Measurements from ENCODE around the gene PSMD14. TPM values are rescaled to one million over a fixed set of nuclear protein-coding genes. Genes with fewer than 3 reads are reported as not detected.

The PSMD14 gene
- total RNA-seq, 2 donors from 2014 or later = 100 to 106 TPM

DNA sequence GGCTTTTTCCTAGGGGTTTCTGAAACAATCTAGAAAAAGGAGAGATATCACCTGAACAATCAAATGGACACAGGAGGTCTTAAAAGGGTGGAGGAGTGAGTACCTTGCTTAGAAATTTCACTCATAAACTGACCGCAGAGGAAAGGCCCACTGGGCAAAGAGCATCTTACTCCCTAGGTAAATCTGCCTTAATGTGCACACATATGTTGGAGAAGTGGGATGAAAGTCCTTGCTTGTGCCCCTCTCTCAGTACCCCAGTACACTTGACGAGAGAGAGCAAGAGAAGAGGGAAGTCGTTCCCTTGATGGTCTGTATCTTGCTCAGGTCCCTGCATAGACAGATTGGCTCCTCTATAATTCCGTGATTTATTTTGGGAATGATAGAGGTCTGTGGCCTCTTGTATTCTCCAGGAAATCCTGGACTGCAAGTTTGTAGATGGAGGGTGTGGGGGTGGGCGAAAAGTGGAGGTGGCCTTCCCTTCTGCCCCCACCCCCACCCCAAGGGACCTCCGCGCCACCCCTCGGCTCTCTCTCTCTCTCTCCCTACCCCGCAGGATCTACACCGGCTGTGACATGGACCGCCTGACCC is 114.7 kb downstream of the PSMD14 start:
- Mint-ChIP-seq H3K27ac (no peak overlapping the region), H3K27me3 (peaks cover 60 to 90% of the 10 kb centered on the region in 2 donors), H3K9me3 (no peaks in the 10 kb centered on the region), H3K36me3 (peaks cover 21% of the 10 kb centered on the region), H3K4me3 (no peak overlapping the region), H3K4me1 (ENCODE audit: low read depth in 2 of 2) (peaks cover 20 to 26% of the 10 kb centered on the region in 2 donors)
- ATAC-seq = no peak
- DNase-seq (ENCODE audit: low spot score) = no peak

DNA sequence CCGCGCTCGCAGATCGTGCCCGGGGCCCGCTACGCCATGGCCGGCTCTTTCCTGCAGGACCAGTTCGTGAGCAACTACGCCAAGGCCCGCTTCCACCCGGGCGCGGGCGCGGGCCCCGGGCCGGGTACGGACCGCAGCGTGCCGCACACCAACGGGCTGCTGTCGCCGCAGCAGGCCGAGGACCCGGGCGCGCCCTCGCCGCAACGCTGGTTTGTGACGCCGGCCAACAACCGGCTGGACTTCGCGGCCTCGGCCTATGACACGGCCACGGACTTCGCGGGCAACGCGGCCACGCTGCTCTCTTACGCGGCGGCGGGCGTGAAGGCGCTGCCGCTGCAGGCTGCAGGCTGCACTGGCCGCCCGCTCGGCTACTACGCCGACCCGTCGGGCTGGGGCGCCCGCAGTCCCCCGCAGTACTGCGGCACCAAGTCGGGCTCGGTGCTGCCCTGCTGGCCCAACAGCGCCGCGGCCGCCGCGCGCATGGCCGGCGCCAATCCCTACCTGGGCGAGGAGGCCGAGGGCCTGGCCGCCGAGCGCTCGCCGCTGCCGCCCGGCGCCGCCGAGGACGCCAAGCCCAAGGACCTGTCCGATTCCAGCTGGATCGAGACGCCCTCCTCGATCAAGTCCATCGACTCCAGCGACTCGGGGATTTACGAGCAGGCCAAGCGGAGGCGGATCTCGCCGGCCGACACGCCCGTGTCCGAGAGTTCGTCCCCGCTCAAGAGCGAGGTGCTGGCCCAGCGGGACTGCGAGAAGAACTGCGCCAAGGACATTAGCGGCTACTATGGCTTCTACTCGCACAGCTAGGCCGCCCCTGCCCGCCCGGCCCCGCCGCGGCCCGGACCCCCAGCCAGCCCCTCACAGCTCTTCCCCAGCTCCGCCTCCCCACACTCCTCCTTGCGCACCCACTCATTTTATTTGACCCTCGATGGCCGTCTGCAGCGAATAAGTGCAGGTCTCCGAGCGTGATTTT is 115.5 kb downstream of the PSMD14 start:
- peak overlapping the region; percentile 67 for H3K4me3 Mint-ChIP-seq
- no peak for DNase-seq (ENCODE audit: low spot score)
- H3K9me3 Mint-ChIP-seq = no peaks in the 10 kb centered on the region
- no peak overlapping the region for H3K27ac Mint-ChIP-seq
- H3K27me3 Mint-ChIP-seq = peaks cover 56 to 85% of the 10 kb centered on the region in 2 donors
- H3K4me1 Mint-ChIP-seq (ENCODE audit: low read depth in 2 of 2) = peaks cover 18 to 23% of the 10 kb centered on the region in 2 donors
- peak; percentile 48 to 69 for ATAC-seq
- H3K36me3 Mint-ChIP-seq = peaks cover 21% of the 10 kb centered on the region

GRCh38 chr2:161424394-161424769 is 116.2 kb downstream of the PSMD14 start:
- Mint-ChIP-seq H3K27me3 (peaks cover 52 to 85% of the 10 kb centered on the region in 2 donors), H3K4me3 (peak overlapping the region; percentile 67), H3K4me1 (ENCODE audit: low read depth in 2 of 2) (peaks cover 18 to 19% of the 10 kb centered on the region in 2 donors), H3K9me3 (no peaks in the 10 kb centered on the region), H3K27ac (peak overlapping the region in 1 of 2 donors; percentile 2), H3K36me3 (peaks cover 21% of the 10 kb centered on the region)
- DNase-seq (ENCODE audit: low spot score) (no peak), ATAC-seq (no peak)

- Mint-ChIP-seq H3K27me3 (peaks cover 55 to 85% of the 10 kb centered on the region in 2 donors), H3K4me3 (peak overlapping the region; percentile 67), H3K36me3 (peaks cover 21% of the 10 kb centered on the region), H3K4me1 (ENCODE audit: low read depth in 2 of 2) (peaks cover 18 to 19% of the 10 kb centered on the region in 2 donors), H3K27ac (peak overlapping the region in 1 of 2 donors; percentile 2), H3K9me3 (no peaks in the 10 kb centered on the region)
- no peak for DNase-seq (ENCODE audit: low spot score)
- ATAC-seq = no peak
These were observed 116.9 kb downstream of the PSMD14 start for GRCh38 chr2:161424891-161425727.

DNA sequence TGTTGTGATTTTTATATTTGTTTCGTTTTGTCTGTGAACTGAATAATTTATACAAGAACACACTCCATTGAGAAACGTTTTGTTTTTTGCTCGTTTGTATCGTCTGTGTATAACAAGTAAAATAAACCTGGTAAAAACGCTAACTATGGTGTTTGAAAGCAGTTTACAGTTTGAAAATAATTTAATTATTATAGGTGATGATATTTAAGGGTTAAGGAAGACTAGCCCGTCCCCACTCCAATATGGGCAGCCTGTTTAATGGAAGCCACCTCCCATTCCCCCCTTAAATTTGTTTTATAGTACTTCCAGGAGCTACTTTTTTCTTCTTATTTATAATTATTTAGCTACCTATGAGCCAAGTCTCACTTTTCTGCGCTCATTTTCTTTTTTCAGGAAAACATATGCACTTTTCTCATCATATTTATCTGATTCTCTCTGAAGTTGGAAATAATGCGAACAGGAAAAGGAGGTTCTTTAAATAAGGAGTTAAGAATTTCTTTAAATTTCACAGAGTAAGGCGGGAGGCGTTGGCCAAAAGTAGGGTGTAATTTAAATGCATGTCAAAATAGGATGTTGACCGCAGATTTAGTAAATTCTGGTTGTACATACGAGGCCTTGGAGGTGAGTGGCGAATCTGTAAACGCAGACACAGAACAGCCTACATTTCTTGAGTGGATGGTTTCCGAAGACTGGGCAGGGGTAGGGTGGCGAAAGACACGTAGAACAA is 117.7 kb downstream of the PSMD14 start:
- Mint-ChIP-seq H3K27me3 (peaks cover 54 to 80% of the 10 kb centered on the region in 2 donors), H3K4me1 (ENCODE audit: low read depth in 2 of 2) (peaks cover 14 to 19% of the 10 kb centered on the region in 2 donors), H3K9me3 (no peaks in the 10 kb centered on the region), H3K27ac (no peak overlapping the region), H3K4me3 (no peak overlapping the region), H3K36me3 (peaks cover 21% of the 10 kb centered on the region)
- DNase-seq (ENCODE audit: low spot score) (no peak), ATAC-seq (no peak)

DNA sequence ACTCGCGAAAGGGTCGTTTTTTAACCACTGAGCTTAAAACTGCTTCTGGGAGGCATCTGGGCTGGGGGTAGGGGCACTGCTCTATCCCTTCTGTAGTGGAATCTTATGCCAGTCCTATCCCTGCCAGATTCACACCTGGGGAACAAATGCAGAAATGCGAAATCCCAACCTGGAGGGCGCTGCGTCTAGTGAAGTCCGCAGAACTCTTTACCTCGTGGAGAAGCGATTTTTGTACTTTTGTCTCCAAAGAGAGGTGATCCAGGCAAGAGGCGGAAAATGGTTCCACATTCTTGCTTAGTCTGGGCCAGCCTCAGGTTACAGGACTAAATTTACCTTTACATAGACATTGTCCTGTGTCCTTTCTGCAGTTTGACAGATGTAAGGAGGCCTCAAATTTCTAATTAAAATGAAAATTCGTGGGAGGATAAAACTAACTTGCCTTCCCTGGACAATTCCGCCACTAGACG is 118.3 kb downstream of the PSMD14 start:
- Mint-ChIP-seq H3K36me3 (peaks cover 21% of the 10 kb centered on the region), H3K27ac (no peak overlapping the region), H3K4me1 (ENCODE audit: low read depth in 2 of 2) (peaks cover 14 to 19% of the 10 kb centered on the region in 2 donors), H3K4me3 (peak overlapping the region; percentile 26), H3K9me3 (no peaks in the 10 kb centered on the region), H3K27me3 (peaks cover 54 to 79% of the 10 kb centered on the region in 2 donors)
- DNase-seq (ENCODE audit: low spot score) (no peak), ATAC-seq (no peak)

GRCh38 chr2:161426922-161427663 is 118.9 kb downstream of the PSMD14 start:
- ATAC-seq = peak; percentile 24 to 25
- Mint-ChIP-seq H3K27ac (no peak overlapping the region), H3K27me3 (peaks cover 54 to 79% of the 10 kb centered on the region in 2 donors), H3K4me1 (ENCODE audit: low read depth in 2 of 2) (peaks cover 14 to 19% of the 10 kb centered on the region in 2 donors), H3K9me3 (no peaks in the 10 kb centered on the region), H3K36me3 (peaks cover 21% of the 10 kb centered on the region), H3K4me3 (peak overlapping the region; percentile 67)
- DNase-seq (ENCODE audit: low spot score) = no peak

- Mint-ChIP-seq H3K9me3 (no peaks in the 10 kb centered on the region), H3K27ac (no peak overlapping the region), H3K27me3 (peaks cover 51 to 77% of the 10 kb centered on the region in 2 donors), H3K4me1 (ENCODE audit: low read depth in 2 of 2) (peaks cover 14 to 19% of the 10 kb centered on the region in 2 donors), H3K4me3 (peak overlapping the region; percentile 67), H3K36me3 (peaks cover 21% of the 10 kb centered on the region)
- DNase-seq (ENCODE audit: low spot score) (no peak), ATAC-seq (peak in 1 of 2 donors; percentile 39)
These were observed 119.7 kb downstream of the PSMD14 start for GRCh38 chr2:161427664-161428587.

- Mint-ChIP-seq H3K9me3 (no peaks in the 10 kb centered on the region), H3K27ac (no peak overlapping the region), H3K4me3 (no peak overlapping the region), H3K27me3 (peaks cover 50 to 80% of the 10 kb centered on the region in 2 donors), H3K36me3 (peaks cover 12% of the 10 kb centered on the region), H3K4me1 (ENCODE audit: low read depth in 2 of 2) (peaks cover 4 to 11% of the 10 kb centered on the region in 2 donors)
- ATAC-seq (no peak), DNase-seq (ENCODE audit: low spot score) (no peak)
These were observed 122.2 kb downstream of the PSMD14 start for GRCh38 chr2:161430386-161430785.

DNA sequence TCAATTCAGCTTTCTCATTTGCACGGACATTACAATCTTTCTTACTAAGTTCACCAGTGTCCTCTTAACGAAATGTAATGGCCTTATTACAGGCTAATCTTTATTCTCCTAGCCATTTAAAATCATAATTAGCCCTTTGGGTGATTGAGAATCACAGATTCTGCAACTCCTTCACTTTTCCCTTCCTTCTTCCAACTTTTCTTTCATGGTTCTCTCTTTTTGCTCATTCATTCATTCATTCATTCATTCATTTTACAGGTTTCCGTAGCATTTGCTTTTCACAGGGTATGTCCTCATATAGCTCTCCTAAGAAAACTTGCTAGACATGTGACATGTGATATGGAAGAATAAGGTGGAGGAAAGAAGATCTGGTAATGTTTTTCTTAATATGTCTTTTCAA is 123.9 kb downstream of the PSMD14 start:
- peaks cover 4 to 6% of the 10 kb centered on the region in 2 donors for H3K4me1 Mint-ChIP-seq (ENCODE audit: low read depth in 2 of 2)
- no peak for ATAC-seq
- H3K9me3 Mint-ChIP-seq = no peaks in the 10 kb centered on the region
- peaks cover 43 to 65% of the 10 kb centered on the region in 2 donors for H3K27me3 Mint-ChIP-seq
- H3K36me3 Mint-ChIP-seq = peaks cover 5% of the 10 kb centered on the region
- no peak overlapping the region for H3K4me3 Mint-ChIP-seq
- DNase-seq (ENCODE audit: low spot score) = no peak
- no peak overlapping the region for H3K27ac Mint-ChIP-seq

DNA sequence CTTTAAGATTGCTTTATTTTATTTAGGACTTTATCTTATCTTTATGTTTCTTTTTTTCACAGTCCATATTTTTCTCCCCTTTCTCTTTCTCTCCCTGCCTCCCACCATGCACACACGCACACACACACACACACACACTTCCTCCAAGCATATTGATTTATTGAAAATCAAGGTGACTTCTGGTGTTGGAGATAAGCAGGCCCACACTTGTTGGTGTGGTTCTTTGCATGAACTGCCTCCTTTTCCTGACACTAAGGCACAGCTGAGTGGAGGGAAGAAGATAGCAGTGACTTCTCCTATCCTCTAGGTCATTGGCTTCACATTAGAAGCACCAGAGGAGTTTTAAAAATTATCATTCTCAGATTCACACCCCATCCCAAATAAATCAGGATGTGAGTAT is 125.9 kb downstream of the PSMD14 start:
- Mint-ChIP-seq H3K4me1 (ENCODE audit: low read depth in 2 of 2) (no peaks in the 10 kb centered on the region), H3K4me3 (no peak overlapping the region), H3K36me3 (no peaks in the 10 kb centered on the region), H3K27ac (no peak overlapping the region), H3K27me3 (peaks cover 39 to 64% of the 10 kb centered on the region in 2 donors), H3K9me3 (no peaks in the 10 kb centered on the region)
- DNase-seq (ENCODE audit: low spot score) (no peak), ATAC-seq (no peak)

Measured in natural killer cell treated with Interleukin-12 subunit alpha and Interleukin-12 subunit beta and Interleukin-15 and Interleukin-18, amount 100 ng/mL, for 72 hours (primary cell).